NT2/D1 (cell line): Measurements from ENCODE around the gene KAT6B.
"Not testable (repeated sequence)": the region's sequence is repeated elsewhere in the genome, so short reads cannot be mapped to it uniquely, and the experiment has no call there.

Source experiments
- DNase-seq: peaks from one replicate; pipeline ENCODE4 v3.0.0-alpha.2; 2011; ENCODE audit warnings: low read depth, low spot score
- H3K27me3 ChIP-seq: 2 replicates; pipeline ENCODE4 v1.6.0; 2011; ENCODE audit warnings: mild to moderate bottlenecking; ENCODE audit not compliant: insufficient read length, insufficient read depth
- H3K36me3 ChIP-seq: 2 replicates; pipeline ENCODE4 v1.6.1; 2011; ENCODE audit warnings: mild to moderate bottlenecking, low read length, mixed read lengths; ENCODE audit not compliant: insufficient read depth, insufficient read length
- H3K4me1 ChIP-seq: 2 replicates; pipeline ENCODE4 v1.5.1; 2011; ENCODE audit not compliant: insufficient read depth, insufficient read length
- H3K4me3 ChIP-seq: 2 replicates; pipeline ENCODE4 v1.5.1; 2011; ENCODE audit warnings: low read depth; ENCODE audit not compliant: insufficient read length
- H3K9ac ChIP-seq: 2 replicates; pipeline ENCODE4 v1.6.0; 2011; ENCODE audit warnings: low read depth; ENCODE audit not compliant: insufficient read length
- H3K9me3 ChIP-seq: 2 replicates; pipeline ENCODE4 v1.5.1; 2011; ENCODE audit warnings: mild to moderate bottlenecking, low read length; ENCODE audit not compliant: insufficient read depth
- SUZ12 ChIP-seq: IDR thresholded peaks from 2 replicates; pipeline ENCODE4 v1.6.1; 2011; ENCODE audit not compliant: insufficient read length, insufficient read depth; ENCODE audit errors: extremely low read depth
- YY1 ChIP-seq: IDR thresholded peaks from 2 replicates; pipeline ENCODE4 v1.6.1; 2011; ENCODE audit not compliant: insufficient read length, insufficient read depth
- ZNF274 ChIP-seq: IDR thresholded peaks from 2 replicates; pipeline ENCODE4 v1.6.1; 2011; ENCODE audit warnings: mild to moderate bottlenecking, low read depth, low read length

Gene KAT6B

DNA sequence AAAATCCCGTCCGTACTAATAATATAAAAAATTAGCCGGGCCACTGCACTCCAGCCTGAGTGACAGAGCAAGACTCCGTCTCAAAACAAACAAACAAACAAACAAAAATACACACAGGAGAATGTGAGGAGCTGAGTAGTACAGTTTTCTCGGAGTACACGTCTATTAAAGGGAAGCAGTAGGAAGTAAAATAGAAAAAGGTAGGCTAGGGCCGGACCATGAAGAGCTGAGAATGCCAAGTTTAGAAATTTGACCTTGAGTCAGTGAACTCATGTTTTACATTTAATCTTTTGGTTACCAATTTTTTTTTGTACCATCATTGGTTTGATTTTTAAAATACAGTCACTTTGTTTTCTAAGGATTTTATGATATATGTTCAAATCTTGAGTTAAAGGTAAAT, 64.1 kb downstream of the KAT6B start:
- TF ChIP-seq SUZ12 (no peak), YY1 (no peak), ZNF274 (no peak)
- no peaks in the 10 kb centered on the region for H3K4me1 ChIP-seq
- no peaks in the 10 kb centered on the region for H3K9me3 ChIP-seq
- H3K27me3 ChIP-seq: no peaks in the 10 kb centered on the region
- no peak for DNase-seq
- H3K9ac ChIP-seq: no peak overlapping the region
- H3K36me3 ChIP-seq: no peaks in the 10 kb centered on the region
- H3K4me3 ChIP-seq: no peak overlapping the region

DNA sequence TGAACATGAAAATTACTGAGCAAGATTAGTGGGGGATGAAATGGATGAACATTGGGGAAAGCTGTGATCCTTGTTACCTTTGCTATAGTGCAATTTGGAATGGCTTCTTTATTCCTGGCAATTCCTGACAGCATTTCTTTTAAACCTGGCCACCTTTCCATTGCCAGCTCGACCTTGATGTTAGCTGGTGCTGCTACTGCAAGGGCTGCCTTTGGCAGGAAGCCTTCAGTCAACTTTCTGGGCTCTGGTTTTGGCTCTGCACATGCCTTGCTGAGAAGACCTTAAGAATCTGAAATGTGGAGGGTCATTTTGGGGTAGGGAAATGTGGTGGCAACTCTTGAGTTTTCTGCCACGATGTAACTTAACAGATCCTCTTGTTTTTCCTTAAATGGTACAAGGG, 64.7 kb downstream of the KAT6B start:
- Histone ChIP-seq H3K9ac (no peak overlapping the region), H3K27me3 (no peaks in the 10 kb centered on the region), H3K4me1 (no peaks in the 10 kb centered on the region), H3K36me3 (no peaks in the 10 kb centered on the region), H3K9me3 (no peaks in the 10 kb centered on the region), H3K4me3 (no peak overlapping the region)
- DNase-seq: no peak
- TF ChIP-seq SUZ12: no peak
- TF ChIP-seq YY1: no peak
- TF ChIP-seq ZNF274: no peak

DNA sequence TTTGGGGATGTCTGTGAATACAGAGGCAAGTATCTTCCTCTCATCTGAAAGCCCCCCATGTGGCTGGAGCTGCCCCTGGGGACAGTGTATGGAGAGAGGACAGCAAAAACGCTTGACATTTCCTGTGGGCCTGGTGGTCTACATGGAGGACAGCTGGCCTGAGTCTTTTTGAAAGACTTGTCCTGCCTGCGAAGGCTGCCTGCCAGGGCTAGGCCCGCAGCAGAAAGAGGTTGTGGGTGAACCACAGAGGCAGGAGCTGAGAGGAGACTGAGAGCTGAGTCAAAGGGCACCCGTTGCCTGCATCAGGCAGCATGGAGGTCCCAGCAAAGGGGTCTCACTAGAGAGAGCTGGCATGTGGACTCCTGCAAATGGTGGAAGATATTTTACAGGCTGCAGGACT, 66.4 kb downstream of the KAT6B start:
- no peaks in the 10 kb centered on the region for H3K36me3 ChIP-seq
- DNase-seq: no peak
- no peak overlapping the region for H3K4me3 ChIP-seq
- no peaks in the 10 kb centered on the region for H3K27me3 ChIP-seq
- no peaks in the 10 kb centered on the region for H3K4me1 ChIP-seq
- no peak overlapping the region for H3K9ac ChIP-seq
- TF ChIP-seq YY1 (no peak), SUZ12 (no peak), ZNF274 (no peak)
- no peaks in the 10 kb centered on the region for H3K9me3 ChIP-seq

DNA sequence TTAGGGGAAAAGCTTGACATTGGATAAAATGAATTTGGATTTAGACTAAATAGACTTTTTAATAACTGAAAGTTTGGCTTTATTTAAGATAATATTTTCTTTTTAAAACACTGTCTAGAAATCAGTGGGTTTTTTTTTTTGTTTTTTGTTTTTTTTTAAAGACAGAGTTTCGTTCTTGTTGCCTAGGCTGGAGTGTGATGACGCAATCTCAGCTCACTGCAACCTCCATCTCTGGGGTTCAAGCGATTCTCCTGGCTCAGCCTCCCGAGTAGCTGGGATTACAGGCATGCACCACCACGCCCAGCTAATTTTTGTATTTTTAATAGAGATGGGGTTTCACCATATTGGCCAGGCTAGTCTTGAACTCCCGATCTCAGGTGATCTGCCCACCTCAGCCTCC, 66.9 kb downstream of the KAT6B start:
- not testable (repeated sequence) for DNase-seq, H3K9ac ChIP-seq, H3K27me3 ChIP-seq, H3K4me1 ChIP-seq, H3K4me3 ChIP-seq, H3K9me3 ChIP-seq, H3K36me3 ChIP-seq

DNA sequence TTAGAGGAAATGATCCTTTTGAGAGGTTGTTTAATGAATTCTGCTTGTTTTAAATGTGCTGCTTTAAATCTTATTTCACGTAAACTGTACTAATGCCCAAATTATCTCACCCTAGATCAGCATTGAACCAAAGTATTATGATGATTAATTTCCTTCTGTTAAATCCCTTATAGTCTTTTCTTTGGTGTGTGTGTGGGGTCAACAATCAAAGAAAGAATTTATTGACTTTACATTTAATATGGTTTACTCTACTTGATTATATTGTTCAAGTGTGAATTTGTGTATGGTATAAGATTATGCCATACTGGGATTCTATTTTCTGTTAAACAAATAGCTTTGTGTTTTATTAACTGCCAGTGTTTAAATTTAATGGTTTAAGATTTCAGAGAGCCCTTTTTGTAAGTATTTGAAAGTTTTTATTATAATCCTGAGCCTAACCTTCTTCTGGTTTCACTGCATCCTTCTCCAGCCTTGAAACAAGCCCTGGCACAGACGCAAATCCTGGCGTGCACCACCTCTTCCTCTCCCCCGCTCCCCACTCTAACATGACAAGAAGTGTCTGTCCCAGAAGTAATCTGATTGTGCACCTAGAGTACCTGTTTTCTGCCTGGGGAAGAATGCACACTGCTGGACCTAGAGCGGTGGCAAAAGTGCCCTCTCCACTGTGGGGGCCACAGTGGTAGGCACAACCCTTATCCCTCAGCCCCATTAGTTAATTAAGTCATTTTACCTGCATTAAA, 70.6 kb downstream of the KAT6B start:
- Histone ChIP-seq H3K9me3 (no peaks in the 10 kb centered on the region), H3K9ac (no peak overlapping the region), H3K4me1 (no peaks in the 10 kb centered on the region), H3K36me3 (no peaks in the 10 kb centered on the region), H3K27me3 (no peaks in the 10 kb centered on the region), H3K4me3 (no peak overlapping the region)
- no peak for DNase-seq
- TF ChIP-seq YY1: no peak
- no peak for TF ChIP-seq ZNF274
- TF ChIP-seq SUZ12: no peak

DNA sequence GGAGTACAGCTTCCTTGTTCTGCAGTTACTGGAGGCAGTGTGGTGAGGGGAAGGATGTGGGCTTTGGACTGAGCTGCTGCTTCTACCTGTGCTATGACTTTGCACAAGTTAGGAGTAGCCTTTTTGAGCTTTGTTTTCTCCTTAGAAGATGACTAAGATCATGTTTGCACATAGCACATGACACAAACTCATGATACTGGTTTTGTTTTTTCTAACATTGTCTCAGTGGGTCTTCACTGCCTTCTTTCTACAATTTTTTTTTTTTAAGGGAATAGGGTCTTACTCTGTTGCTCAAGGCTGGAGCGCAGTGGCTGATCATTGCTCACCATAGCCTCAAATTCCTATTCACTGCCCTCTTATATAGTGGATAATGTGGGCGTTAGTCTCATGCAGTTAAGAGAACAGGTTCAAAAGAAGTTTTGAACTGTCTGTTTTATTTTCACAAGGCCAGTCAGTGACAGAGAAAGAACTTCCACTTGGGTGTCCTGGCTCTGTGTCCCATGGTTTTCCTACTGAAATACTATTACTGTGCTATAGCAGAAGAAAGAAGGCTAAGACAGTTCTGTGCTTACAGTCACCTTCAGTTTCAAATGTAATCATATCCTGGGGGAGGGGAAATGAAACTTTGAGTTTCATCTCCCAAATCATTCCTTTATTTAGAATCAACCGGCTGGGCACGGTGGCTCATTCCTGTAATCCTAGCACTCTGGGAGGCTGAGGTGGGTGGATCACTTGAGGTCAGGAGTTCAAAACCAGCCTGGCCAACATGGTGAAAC, 72.0 kb downstream of the KAT6B start:
- DNase-seq: no peak
- Histone ChIP-seq H3K36me3 (no peaks in the 10 kb centered on the region), H3K4me3 (no peak overlapping the region), H3K9me3 (no peaks in the 10 kb centered on the region), H3K4me1 (no peaks in the 10 kb centered on the region), H3K27me3 (no peaks in the 10 kb centered on the region), H3K9ac (no peak overlapping the region)
- TF ChIP-seq SUZ12 (no peak), ZNF274 (no peak), YY1 (no peak)

DNA sequence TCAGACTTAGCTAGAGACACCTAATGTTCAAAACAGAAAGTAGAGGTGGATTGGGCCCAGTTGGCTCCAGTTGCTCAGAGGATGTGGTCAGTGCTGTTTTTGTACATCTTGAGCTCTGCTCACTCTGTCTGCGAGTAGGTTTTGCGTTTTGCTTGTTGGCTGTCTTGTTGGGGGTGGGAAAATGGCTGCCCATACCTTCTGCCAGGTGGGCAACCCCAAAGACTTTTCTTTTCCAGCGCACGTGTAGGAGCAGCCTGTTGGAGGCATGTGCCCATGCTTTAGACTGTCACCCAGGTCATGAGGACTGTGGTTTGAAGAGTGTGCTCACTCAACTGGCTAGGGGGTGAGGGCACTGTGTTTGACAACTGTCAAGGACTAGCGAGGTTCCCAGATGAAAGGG, 73.9 kb downstream of the KAT6B start:
- no peaks in the 10 kb centered on the region for H3K27me3 ChIP-seq
- no peaks in the 10 kb centered on the region for H3K4me1 ChIP-seq
- H3K36me3 ChIP-seq: no peaks in the 10 kb centered on the region
- TF ChIP-seq SUZ12 (no peak), YY1 (no peak), ZNF274 (no peak)
- no peak for DNase-seq
- H3K9ac ChIP-seq: no peak overlapping the region
- no peaks in the 10 kb centered on the region for H3K9me3 ChIP-seq
- no peak overlapping the region for H3K4me3 ChIP-seq
